ENCODE results near the gene PHF1.
"Not testable (repeated sequence)": the region's sequence is repeated elsewhere in the genome, so short reads cannot be mapped to it uniquely, and the experiment has no call there.

- TF ChIP-seq EZH2 (IDR thresholded peaks at IDR 0.05; ENCODE audit: insufficient read depth, poor library complexity, severe bottlenecking); EZH2phosphoT487 (IDR thresholded peaks at IDR 0.05; ENCODE audit: insufficient read depth, low read depth): not testable (repeated sequence)
These were observed 31.6 kb upstream of the PHF1 start for GRCh38 chr6:33379184-33379583.
